IgD-negative memory B cell (primary cell): ENCODE data around the gene GLB1L. TPM values are rescaled to one million over a fixed set of nuclear protein-coding genes. Genes with fewer than 3 reads are reported as not detected.

ENCODE experiments used
- H3K27ac Mint-ChIP-seq, 3 donors: one replicate each; pipeline ENCODE4 v1.8.0; 2020 to 2022; ENCODE audit warnings: mild to moderate bottlenecking in 3 of 3, mixed read lengths in 3 of 3, moderate library complexity in 1 of 3
- H3K27me3 Mint-ChIP-seq: one replicate; pipeline ENCODE4 v1.8.0; 2021; ENCODE audit warnings: mixed read lengths
- H3K36me3 Mint-ChIP-seq: one replicate; pipeline ENCODE4 v1.8.0; 2020; ENCODE audit warnings: mild to moderate bottlenecking, mixed read lengths
- H3K4me1 Mint-ChIP-seq, 3 donors: one replicate each; pipeline ENCODE4 v1.8.0; 2020 to 2022; ENCODE audit warnings: mixed read lengths in 3 of 3, mild to moderate bottlenecking in 1 of 3
- H3K4me3 Mint-ChIP-seq, 4 donors: one replicate each; pipeline ENCODE4 v1.8.0; 2020 to 2022; ENCODE audit warnings: mild to moderate bottlenecking in 4 of 4, mixed read lengths in 4 of 4, moderate library complexity in 3 of 4
- H3K9me3 Mint-ChIP-seq, 3 donors: one replicate each; pipeline ENCODE4 v1.8.0; 2020 to 2021; ENCODE audit warnings: mixed read lengths in 3 of 3, mild to moderate bottlenecking in 1 of 3
- polyA plus RNA-seq: library from polyadenylated mRNA; unstranded; fragments of 300-500 nt; fragmentation: Illumina TruSeq; gene quantifications from one replicate; pipeline ENCODE4 v1.2.3, GENCODE V29; 2021

GLB1L gene
- polyA plus RNA-seq, 1 donor from 2014 or later = not detected

DNA sequence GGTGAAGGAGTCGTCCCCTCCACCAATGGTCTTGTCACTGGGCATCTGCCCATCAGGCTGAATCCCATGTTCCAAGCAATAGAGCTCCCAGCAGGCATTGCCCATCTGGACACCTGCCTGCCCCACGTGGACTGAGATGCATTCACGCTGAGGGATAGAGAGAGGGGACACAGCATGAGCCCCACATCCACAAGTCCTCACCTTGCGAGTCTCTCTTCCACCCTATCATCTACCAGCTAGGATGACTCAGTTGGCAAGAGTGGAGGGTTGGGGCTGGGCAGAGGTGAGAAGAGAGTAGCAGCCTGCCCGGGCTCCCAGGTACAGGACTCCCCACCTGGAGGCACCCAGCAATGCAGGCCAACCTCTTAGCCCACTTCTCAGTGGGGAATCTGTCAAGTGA lies 6.8 kb upstream of the GLB1L start:
- Mint-ChIP-seq H3K27me3 (no peaks in the 10 kb centered on the region), H3K9me3 (no peaks in the 10 kb centered on the region), H3K4me1 (peaks cover 41 to 60% (median 49%) of the 10 kb centered on the region in 3 donors), H3K4me3 (peak overlapping the region; percentile 84 to 97 (median 95)), H3K27ac (peak overlapping the region; percentile 59 to 88 (median 88)), H3K36me3 (peaks cover 7% of the 10 kb centered on the region)

DNA sequence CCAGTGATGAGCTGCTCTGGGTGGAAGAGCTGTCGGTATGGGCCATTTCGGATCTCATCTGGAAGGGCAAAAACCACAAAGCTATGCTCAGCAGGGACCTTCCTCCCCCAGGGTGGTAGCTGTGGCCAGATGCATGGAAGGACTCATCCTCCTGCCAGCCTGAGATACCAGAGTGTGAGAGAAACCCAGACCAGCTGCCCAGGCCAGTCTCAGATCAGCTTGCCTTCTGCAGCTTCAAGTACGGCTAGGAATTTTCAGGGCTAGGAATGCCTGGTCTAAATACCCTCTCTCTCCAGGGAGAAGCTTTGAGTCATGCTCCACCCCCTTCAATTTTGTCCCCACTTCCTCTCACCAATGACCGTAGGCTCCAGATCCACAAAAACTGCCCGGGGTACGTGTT lies 6.4 kb upstream of the GLB1L start:
- peak overlapping the region; percentile 84 to 97 (median 95) for H3K4me3 Mint-ChIP-seq
- H3K36me3 Mint-ChIP-seq = peaks cover 7% of the 10 kb centered on the region
- H3K4me1 Mint-ChIP-seq = peaks cover 42 to 65% (median 49%) of the 10 kb centered on the region in 3 donors
- no peaks in the 10 kb centered on the region for H3K9me3 Mint-ChIP-seq
- no peaks in the 10 kb centered on the region for H3K27me3 Mint-ChIP-seq
- H3K27ac Mint-ChIP-seq = peak overlapping the region; percentile 59 to 88 (median 85)

DNA sequence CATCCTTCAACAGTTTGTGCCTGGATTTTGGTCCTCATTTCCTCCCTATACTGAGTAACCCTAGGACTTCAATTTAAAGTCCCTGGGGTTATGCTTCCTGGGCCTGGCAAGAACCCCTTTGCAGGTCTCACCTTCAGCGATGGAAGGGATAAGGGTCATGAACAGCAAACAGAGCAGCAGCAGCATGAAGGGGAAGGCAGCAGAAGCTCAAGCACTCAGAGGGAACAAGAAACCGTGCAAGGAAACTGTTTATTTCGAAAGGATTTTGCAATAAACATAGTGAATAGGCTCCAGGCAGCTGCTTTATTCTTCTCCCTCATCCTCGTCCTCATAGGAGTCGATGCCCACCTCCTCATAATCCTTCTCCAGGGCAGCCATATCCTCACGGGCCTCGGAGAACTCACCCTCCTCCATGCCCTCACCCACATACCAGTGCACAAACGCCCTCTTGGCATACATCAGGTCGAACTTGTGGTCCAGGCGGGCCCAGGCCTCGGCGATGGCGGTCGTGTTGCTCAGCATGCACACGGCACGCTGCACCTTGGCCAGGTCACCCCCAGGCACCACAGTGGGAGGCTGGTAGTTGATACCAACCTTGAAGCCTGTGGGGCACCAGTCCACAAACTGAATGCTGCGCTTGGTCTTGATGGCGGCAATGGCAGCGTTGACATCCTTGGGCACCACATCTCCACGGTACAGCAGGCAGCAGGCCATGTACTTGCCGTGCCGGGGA lies 5.0 kb upstream of the GLB1L start:
- Mint-ChIP-seq H3K27me3 (no peaks in the 10 kb centered on the region), H3K36me3 (peaks cover 7% of the 10 kb centered on the region), H3K27ac (peak overlapping the region; percentile 85 to 96 (median 92)), H3K4me1 (peaks cover 49 to 68% (median 54%) of the 10 kb centered on the region in 3 donors), H3K9me3 (no peaks in the 10 kb centered on the region), H3K4me3 (peak overlapping the region; percentile 83 to 95 (median 89))

DNA sequence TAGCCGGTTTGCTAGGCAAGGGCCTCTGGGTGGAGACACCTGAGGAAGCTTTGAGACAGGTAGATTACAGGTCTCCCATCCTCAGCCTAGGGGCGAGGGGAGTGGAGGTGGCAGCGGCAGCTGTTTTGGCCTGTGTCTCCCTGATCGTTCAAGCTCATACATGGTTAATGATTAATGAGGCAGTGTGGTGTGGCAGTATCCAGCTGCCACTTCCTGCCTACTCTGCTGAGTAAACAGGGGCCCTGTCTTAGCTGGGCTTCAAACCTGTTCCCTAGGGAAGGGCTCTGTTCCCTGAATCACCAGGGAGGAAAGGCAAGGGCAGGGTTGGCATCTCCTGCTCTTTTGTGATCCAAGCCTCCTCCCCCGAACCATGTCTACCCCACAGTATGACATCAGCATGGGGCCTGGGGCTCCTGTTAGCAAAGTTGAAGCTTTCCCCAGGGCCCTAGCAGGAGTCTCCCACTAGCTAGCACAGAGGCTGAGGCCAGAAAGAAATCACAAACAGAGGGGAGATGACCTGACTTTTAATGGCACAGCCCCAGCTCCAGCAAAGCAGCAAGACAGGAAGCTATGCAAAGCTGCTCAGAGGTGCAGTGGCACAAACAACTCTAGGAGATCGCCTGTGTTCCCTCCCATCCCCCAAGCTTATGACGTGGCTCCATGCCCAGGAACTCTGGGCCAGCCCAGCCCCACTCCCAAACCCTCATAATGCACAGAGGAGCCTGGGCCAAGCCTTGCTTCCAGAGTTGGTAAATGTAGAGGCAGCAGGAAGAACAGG lies 4.1 kb upstream of the GLB1L start:
- H3K9me3 Mint-ChIP-seq = no peaks in the 10 kb centered on the region
- peaks cover 50 to 68% (median 57%) of the 10 kb centered on the region in 3 donors for H3K4me1 Mint-ChIP-seq
- H3K36me3 Mint-ChIP-seq = peaks cover 7% of the 10 kb centered on the region

DNA sequence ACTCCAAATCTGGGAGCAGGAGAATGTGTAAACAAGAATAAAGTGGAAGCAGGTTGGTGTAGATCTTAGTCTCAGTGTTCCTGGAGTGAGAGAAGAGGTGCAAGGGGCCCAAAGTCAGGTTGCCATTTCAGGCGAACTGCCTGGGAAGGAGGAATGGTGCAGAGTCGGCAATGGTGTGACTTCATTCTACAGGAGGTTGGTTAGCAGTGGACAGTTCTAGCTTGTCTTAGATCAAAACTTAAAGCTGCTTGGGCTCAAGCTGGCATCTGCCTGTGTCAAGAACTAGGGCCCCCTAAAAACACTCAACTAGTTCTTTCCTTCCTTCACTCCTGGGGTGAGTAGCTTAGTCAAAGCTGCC lies 3.6 kb upstream of the GLB1L start:
- no peaks in the 10 kb centered on the region for H3K9me3 Mint-ChIP-seq
- H3K27ac Mint-ChIP-seq = peak overlapping the region; percentile 85 to 96 (median 91)
- H3K4me1 Mint-ChIP-seq = peaks cover 50 to 68% (median 58%) of the 10 kb centered on the region in 3 donors
- H3K36me3 Mint-ChIP-seq = peaks cover 7% of the 10 kb centered on the region
- H3K4me3 Mint-ChIP-seq = peak overlapping the region; percentile 83 to 95 (median 89)
- no peaks in the 10 kb centered on the region for H3K27me3 Mint-ChIP-seq

More for the DNA sequence above, 4.1 kb upstream of the GLB1L start:
- H3K4me3 Mint-ChIP-seq = peak overlapping the region; percentile 83 to 95 (median 89)
- peak overlapping the region; percentile 85 to 96 (median 91) for H3K27ac Mint-ChIP-seq
- H3K27me3 Mint-ChIP-seq = no peaks in the 10 kb centered on the region

DNA sequence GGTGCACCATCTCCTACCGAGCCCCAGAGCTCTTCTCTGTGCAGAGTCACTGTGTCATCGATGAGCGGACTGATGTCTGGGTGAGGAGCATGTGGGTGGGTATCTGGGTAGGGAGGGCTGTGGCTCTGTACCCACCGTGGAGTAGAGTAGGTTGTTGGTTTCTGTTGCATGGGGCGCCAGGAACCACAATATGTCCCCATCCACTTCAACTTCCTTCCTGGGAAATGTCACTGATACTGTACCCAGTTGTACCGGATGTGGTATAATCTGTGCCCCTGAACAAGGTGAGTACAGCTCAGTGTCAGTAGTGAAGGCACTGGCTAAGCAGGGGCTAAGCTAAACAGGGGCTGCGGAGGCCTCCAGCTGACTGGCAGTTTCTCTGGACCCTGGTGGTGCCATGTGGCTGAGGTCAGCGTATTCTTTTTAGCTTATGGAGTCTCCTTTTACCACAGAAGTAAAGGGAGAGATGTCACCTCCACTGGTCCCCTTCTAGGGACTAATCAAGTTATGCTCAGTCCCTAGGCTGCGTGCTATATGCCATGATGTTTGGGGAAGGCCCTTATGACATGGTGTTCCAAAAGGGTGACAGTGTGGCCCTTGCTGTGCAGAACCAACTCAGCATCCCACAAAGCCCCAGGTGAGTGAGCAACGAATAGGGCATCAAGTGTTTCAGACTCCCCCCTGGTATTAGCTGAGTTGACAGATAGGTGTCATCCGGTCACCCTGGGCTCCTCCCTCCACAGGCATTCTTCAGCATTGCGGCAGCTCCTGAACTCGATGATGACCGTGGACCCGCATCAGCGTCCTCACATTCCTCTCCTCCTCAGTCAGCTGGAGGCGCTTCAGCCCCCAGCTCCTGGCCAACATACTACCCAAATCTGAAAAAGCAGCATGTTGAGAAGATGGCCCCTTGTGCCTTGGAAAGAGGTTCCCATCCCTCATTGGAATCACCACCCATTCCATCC lies 2.7 kb upstream of the GLB1L start:
- H3K36me3 Mint-ChIP-seq = peaks cover 7% of the 10 kb centered on the region
- H3K27ac Mint-ChIP-seq = peak overlapping the region; percentile 85 to 96 (median 93)
- H3K9me3 Mint-ChIP-seq = no peaks in the 10 kb centered on the region

DNA sequence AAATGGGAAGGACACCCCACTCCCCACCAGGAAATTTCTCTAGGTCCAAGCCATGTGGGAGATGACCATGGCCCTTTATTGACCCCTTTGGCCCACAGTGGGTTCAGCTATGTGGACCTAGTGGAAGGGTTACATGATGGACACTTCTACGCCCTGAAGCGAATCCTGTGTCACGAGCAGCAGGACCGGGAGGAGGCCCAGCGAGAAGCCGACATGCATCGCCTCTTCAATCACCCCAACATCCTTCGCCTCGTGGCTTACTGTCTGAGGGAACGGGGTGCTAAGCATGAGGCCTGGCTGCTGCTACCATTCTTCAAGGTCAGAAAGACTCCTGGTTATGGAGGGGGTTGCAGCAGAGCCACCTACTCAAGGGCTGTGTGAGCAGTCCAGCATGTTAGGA lies 1.3 kb upstream of the GLB1L start:
- Mint-ChIP-seq H3K27me3 (peaks cover 1% of the 10 kb centered on the region), H3K36me3 (peaks cover 4% of the 10 kb centered on the region), H3K4me1 (peaks cover 41 to 59% (median 53%) of the 10 kb centered on the region in 3 donors), H3K4me3 (peak overlapping the region; percentile 41 to 95 (median 86)), H3K27ac (peak overlapping the region in 2 of 3 donors; percentile 85 to 97), H3K9me3 (no peaks in the 10 kb centered on the region)

More for the DNA sequence above, 2.7 kb upstream of the GLB1L start:
- Mint-ChIP-seq H3K27me3 (peaks cover 1% of the 10 kb centered on the region), H3K4me1 (peaks cover 50 to 68% (median 58%) of the 10 kb centered on the region in 3 donors), H3K4me3 (peak overlapping the region; percentile 83 to 95 (median 89))

DNA sequence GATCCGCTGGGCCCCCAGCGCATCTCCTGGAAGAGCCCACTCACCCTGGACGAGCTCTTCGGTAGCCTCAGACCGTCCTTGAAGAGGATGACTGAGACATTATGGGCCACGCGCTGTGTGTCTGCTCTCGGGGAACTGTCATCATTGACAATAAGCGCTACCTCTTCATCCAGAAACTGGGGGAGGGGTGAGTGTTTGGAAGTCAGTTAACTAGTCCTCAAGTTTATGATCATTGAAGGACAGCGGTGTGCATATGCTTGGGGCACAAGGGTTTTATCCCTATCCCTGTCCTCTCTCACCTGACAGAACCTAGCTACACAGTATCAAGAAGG lies 621 bp upstream of the GLB1L start:
- Mint-ChIP-seq H3K27me3 (peaks cover 1% of the 10 kb centered on the region), H3K4me1 (peaks cover 34 to 52% (median 46%) of the 10 kb centered on the region in 3 donors), H3K9me3 (no peaks in the 10 kb centered on the region), H3K4me3 (peak overlapping the region; percentile 84 to 96 (median 92)), H3K36me3 (peaks cover 3% of the 10 kb centered on the region), H3K27ac (peak overlapping the region; percentile 85 to 98 (median 97))

DNA sequence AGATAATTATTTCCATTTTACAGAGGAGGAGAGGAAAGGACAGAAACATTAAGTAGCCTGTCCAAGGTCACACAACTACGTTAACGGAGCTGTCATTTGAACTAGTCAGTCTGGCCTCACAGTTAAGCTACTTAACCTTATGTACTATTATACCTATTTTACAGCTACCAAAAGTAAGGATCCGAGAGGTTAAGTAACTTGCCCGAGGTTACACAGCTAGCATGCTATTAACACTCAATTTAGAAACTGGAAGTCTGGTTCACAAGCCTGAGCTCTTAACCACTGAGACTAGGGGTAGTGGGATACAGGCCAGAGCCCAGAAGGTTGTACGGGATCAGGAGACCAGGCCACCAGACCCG lies 476 bp downstream of the GLB1L start:
- H3K36me3 Mint-ChIP-seq = peaks cover 1% of the 10 kb centered on the region
- H3K9me3 Mint-ChIP-seq = no peaks in the 10 kb centered on the region
- peaks cover 1% of the 10 kb centered on the region for H3K27me3 Mint-ChIP-seq
- H3K4me3 Mint-ChIP-seq = peak overlapping the region; percentile 84 to 96 (median 92)
- peak overlapping the region; percentile 85 to 98 (median 97) for H3K27ac Mint-ChIP-seq
- H3K4me1 Mint-ChIP-seq = peaks cover 27 to 42% (median 41%) of the 10 kb centered on the region in 3 donors

DNA sequence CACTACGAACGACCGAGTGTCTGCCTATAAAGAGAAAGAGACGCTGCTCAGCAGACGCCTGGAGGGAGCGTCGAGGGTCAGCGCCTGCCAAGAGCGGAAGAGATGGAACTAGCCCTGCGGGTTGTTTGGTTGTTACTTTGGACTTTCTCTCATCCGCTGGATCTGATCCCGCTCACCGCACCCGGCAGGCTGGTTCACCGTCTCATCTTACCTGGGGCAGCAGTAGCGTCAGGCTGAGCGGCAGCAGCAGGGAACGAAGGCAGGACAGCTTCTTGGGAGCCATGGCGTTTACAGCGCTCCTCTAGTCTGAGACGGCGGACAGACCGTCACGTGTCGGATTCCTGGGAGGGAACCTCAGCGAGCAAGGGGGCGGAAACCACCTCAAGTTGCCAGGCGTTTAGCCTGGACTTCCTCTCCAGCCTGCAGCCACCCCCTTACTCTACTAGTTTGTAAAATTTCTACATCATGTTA lies 1.9 kb downstream of the GLB1L start:
- H3K27me3 Mint-ChIP-seq = peaks cover 1% of the 10 kb centered on the region
- H3K4me3 Mint-ChIP-seq = peak overlapping the region; percentile 39 to 68 (median 50)
- H3K36me3 Mint-ChIP-seq = peaks cover 1% of the 10 kb centered on the region
- peak overlapping the region; percentile 63 to 73 (median 72) for H3K27ac Mint-ChIP-seq
- no peaks in the 10 kb centered on the region for H3K9me3 Mint-ChIP-seq
- peaks cover 15 to 29% (median 28%) of the 10 kb centered on the region in 3 donors for H3K4me1 Mint-ChIP-seq

DNA sequence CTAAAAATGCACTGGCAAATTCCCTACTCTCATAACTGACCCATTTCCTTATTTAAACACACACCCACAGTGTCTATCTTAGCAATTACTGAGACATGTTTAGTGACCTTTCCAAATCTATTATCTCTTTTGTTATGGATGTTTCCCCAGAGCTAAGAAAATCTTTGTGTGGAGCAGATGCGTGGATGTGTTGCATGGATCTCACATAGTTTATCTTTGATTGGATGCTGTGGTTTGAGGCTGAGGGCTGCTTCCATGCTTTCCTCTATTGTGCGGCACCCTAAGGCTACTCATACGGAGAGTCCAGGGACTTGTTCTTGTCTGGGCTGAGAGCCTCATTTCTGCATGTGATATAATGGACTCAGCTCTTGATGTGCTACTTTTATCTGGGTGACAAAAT lies 10.9 kb downstream of the GLB1L start:
- Mint-ChIP-seq H3K36me3 (peaks cover 6% of the 10 kb centered on the region), H3K9me3 (no peaks in the 10 kb centered on the region), H3K4me3 (peak overlapping the region in 1 of 4 donors; percentile 76), H3K27me3 (no peaks in the 10 kb centered on the region), H3K27ac (no peak overlapping the region), H3K4me1 (peaks cover 6 to 17% (median 15%) of the 10 kb centered on the region in 3 donors)

DNA sequence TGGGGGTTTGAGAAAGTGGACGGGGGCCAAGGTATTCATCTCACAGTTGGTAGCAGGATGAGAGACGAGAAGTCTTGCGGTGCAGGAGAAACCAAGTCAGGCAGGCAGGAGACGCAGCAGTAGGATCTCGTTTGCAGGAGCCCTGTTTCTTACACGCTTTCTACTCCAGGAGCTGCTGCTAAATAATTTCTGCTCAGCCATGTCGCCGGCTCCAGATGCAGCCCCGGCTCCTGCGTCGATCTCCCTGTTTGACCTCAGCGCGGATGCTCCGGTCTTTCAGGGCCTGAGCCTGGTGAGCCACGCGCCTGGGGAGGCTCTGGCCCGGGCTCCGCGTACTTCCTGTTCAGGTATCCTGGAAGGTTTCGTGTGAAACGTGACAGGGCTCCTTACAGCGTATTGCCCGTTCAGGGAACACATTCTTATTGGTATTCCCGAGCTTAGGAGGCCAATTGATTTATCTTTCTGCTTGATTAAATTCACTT lies 15.1 kb downstream of the GLB1L start:
- peaks cover 16 to 28% (median 20%) of the 10 kb centered on the region in 3 donors for H3K4me1 Mint-ChIP-seq
- H3K4me3 Mint-ChIP-seq = peak overlapping the region; percentile 99 to 100 (median 100)
- peak overlapping the region; percentile 92 to 98 (median 97) for H3K27ac Mint-ChIP-seq
- peaks cover 5% of the 10 kb centered on the region for H3K36me3 Mint-ChIP-seq
- H3K9me3 Mint-ChIP-seq = no peaks in the 10 kb centered on the region
- no peaks in the 10 kb centered on the region for H3K27me3 Mint-ChIP-seq

DNA sequence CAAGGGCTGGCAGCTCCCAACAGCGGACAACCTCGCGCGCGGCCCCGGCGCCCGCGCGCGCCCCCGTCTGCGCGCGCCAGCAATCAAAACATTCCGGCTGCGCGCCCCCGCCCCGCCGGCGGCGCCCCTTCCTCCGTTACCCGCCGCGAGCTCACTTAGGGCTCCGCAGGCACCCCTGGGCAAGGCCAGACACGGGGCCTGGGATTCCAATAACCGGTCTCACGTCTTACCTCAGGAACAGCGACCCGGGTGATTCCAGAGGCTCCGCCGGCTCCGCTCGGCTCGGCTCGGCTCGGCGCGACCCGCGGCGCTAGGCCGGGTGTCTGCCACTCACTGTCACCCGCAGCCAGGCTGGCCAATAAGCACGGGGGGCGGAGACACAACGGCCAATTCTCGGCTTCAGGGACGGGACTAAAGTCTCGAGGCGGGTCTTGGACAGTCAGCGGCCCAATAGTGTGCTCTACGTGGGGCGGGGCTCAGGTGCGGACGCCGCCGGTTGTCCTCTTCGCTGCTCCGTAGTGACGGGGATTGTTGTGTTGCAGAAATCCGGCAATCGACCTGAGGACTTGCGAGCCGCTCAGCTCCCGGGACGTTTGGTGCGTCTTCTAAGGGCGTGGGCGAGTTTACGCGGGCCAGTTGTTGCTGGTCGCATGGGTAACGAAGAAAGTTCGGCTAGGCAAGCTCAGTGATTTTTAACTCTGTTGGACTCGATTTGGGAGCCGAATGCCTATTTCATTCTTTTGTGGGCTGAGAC lies 15.8 kb downstream of the GLB1L start, which contains the start of the genes ANKZF1 and ATG9A:
Gene ANKZF1 (plus strand): TSS at position 502 of the 754 bp plus-strand sequence. CDS start 452 bp downstream, outside the sequence.
Gene ATG9A (minus strand): TSS at position 332 of the 754 bp plus-strand sequence. CDS start 1,612 bp downstream, outside the sequence.
- no peaks in the 10 kb centered on the region for H3K9me3 Mint-ChIP-seq
- H3K27ac Mint-ChIP-seq = peak within 1 kb of the TSS; percentile 92 to 98 (median 97)
- H3K4me1 Mint-ChIP-seq = peaks cover 19 to 26% (median 21%) of the 10 kb centered on the region in 3 donors
- peak within 1 kb of the TSS; percentile 99 to 100 (median 100) for H3K4me3 Mint-ChIP-seq
- peaks cover 5% of the 10 kb centered on the region for H3K36me3 Mint-ChIP-seq
- no peaks in the 10 kb centered on the region for H3K27me3 Mint-ChIP-seq
